Mammary epithelial cell (primary cell): ENCODE results near the gene SPTY2D1.

Source experiments
- EZH2 ChIP-seq: IDR thresholded peaks from 2 replicates; pipeline ENCODE4 v1.6.1; 2012; ENCODE audit warnings: low read length, inconsistent platforms, borderline replicate concordance
- TF ChIP-seq, protein P1 (sequence below), 2 donors: IDR thresholded peaks in 1 of 2; conservative IDR thresholded peaks in 1 of 2; 2 replicates each; pipeline ENCODE4 v1.5.1; 2011 to 2012; ENCODE audit warnings: inconsistent platforms in 2 of 2, low read length in 2 of 2, mild to moderate bottlenecking in 2 of 2, control low read depth in 1 of 2, low read depth in 1 of 2; ENCODE audit not compliant: insufficient read depth in 1 of 2; ENCODE audit errors: extremely low read depth in 1 of 2

GRCh38 chr11:18575361-18575760 lies 58.8 kb downstream of the SPTY2D1 start:
- TF ChIP-seq, protein P1, sequence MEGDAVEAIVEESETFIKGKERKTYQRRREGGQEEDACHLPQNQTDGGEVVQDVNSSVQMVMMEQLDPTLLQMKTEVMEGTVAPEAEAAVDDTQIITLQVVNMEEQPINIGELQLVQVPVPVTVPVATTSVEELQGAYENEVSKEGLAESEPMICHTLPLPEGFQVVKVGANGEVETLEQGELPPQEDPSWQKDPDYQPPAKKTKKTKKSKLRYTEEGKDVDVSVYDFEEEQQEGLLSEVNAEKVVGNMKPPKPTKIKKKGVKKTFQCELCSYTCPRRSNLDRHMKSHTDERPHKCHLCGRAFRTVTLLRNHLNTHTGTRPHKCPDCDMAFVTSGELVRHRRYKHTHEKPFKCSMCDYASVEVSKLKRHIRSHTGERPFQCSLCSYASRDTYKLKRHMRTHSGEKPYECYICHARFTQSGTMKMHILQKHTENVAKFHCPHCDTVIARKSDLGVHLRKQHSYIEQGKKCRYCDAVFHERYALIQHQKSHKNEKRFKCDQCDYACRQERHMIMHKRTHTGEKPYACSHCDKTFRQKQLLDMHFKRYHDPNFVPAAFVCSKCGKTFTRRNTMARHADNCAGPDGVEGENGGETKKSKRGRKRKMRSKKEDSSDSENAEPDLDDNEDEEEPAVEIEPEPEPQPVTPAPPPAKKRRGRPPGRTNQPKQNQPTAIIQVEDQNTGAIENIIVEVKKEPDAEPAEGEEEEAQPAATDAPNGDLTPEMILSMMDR (conservative IDR thresholded peaks at IDR 0.05 in 1 of 2, IDR thresholded peaks at IDR 0.05 in 1 of 2; ENCODE audit: extremely low read depth in 1 of 2, insufficient read depth in 1 of 2, low read depth in 1 of 2, low read length in 2 of 2): no peak
- no peak for TF ChIP-seq EZH2
